Fibroblast of lung (primary cell): ENCODE results near the gene FAM13A. TPM values are rescaled to one million over a fixed set of nuclear protein-coding genes. Genes with fewer than 3 reads are reported as not detected.
A peak's percentile ranks its signal among the peaks of the same experiment; 100 is the strongest.

Source experiments
- DNase-seq, 2 donors: peaks; one replicate each; pipeline versions ENCODE4 v3.0.0 to v3.0.0-alpha.2; 2010; ENCODE audit warnings: low read depth in 2 of 2
- H2AFZ ChIP-seq: 2 replicates; pipeline ENCODE4 v1.5.1; 2012; ENCODE audit warnings: low read length, control low read depth, inconsistent platforms
- H3K27ac ChIP-seq: 2 replicates; pipeline ENCODE4 v1.5.1; 2011; ENCODE audit warnings: low read length, control low read depth; ENCODE audit not compliant: insufficient read depth
- H3K27me3 ChIP-seq: 2 replicates; pipeline ENCODE4 v1.5.1; 2011; ENCODE audit warnings: mild to moderate bottlenecking, low read length; ENCODE audit not compliant: control insufficient read depth, insufficient read depth
- H3K36me3 ChIP-seq: 2 replicates; pipeline ENCODE4 v1.5.1; 2011; ENCODE audit warnings: low read length; ENCODE audit not compliant: control insufficient read depth, insufficient read depth
- H3K4me1 ChIP-seq: 2 replicates; pipeline ENCODE4 v1.5.1; 2011; ENCODE audit warnings: low read length; ENCODE audit not compliant: control insufficient read depth, insufficient read depth; ENCODE audit errors: extremely low read depth
- H3K4me2 ChIP-seq: 2 replicates; pipeline ENCODE4 v1.5.1; 2011; ENCODE audit warnings: low read length, control low read depth; ENCODE audit not compliant: insufficient read depth; ENCODE audit errors: extremely low read depth
- H3K4me3 ChIP-seq, 4 experiments: fragments of 200-600 bp in 1 of 4; sonication (generic) in 1 of 4; replicated peaks in 1 of 4; 2 replicates each; pipeline ENCODE4 v1.5.1; 2011 to 2016; ENCODE audit warnings: low read length in 4 of 4, low read depth in 3 of 4, mild to moderate bottlenecking in 3 of 4, control low read depth in 2 of 4, inconsistent platforms in 1 of 4, mixed read lengths in 1 of 4; ENCODE audit not compliant: insufficient read depth in 1 of 4; ENCODE audit errors: control extremely low read depth in 1 of 4
- H3K79me2 ChIP-seq: 2 replicates; pipeline ENCODE4 v1.5.1; 2012; ENCODE audit warnings: mild to moderate bottlenecking, low read length, inconsistent platforms; ENCODE audit not compliant: control insufficient read depth, insufficient read depth
- H3K9ac ChIP-seq: 2 replicates; pipeline ENCODE4 v1.5.1; 2011; ENCODE audit warnings: mild to moderate bottlenecking, low read length, control low read depth; ENCODE audit not compliant: insufficient read depth
- H3K9me3 ChIP-seq: 2 replicates; pipeline ENCODE4 v1.5.1; 2012; ENCODE audit warnings: low read depth, low read length; ENCODE audit not compliant: control insufficient read depth, insufficient read depth
- H4K20me1 ChIP-seq: 2 replicates; pipeline ENCODE4 v1.5.1; 2011; ENCODE audit warnings: low read length; ENCODE audit not compliant: control insufficient read depth, insufficient read depth; ENCODE audit errors: extremely low read depth
- CTCF ChIP-seq, 2 donors: IDR thresholded peaks in 1 of 2; conservative IDR thresholded peaks in 1 of 2; 1 replicate in 1 of 2; 2 replicates in 1 of 2; pipeline ENCODE4 v1.5.1; 2011 to 2012; ENCODE audit warnings: low read length in 2 of 2, control low read depth in 1 of 2, inconsistent platforms in 1 of 2, low read depth in 1 of 2, mild to moderate bottlenecking in 1 of 2
- EZH2 ChIP-seq: IDR thresholded peaks from 2 replicates; pipeline ENCODE4 v1.5.1; 2012; ENCODE audit warnings: low read length, control low read depth, mild to moderate bottlenecking; ENCODE audit errors: missing control alignments
- polyA minus RNA-seq: library from RNA; depleted of rRNA, polyadenylated mRNA; stranded (reverse); fragments of >200 nt; gene quantifications from 2 replicates; pipeline ENCODE4 v1.2.3, GENCODE V29; 2011; ENCODE audit warnings: low replicate concordance
- polyA plus RNA-seq, 2 donors: library from polyadenylated mRNA; depleted of rRNA in 1 of 2; stranded (reverse) in 1 of 2; unstranded in 1 of 2; fragments of >200 nt; gene quantifications; 2 replicates each; pipeline ENCODE4 v1.2.1, GENCODE V29; 2011 to 2012; ENCODE audit warnings: missing spikeins in 1 of 2
- total RNA-seq: library from RNA; depleted of rRNA; stranded (reverse); fragments of >200 nt; gene quantifications from 2 replicates; pipeline ENCODE4 v1.2.1, GENCODE V29; 2014

FAM13A gene
- total RNA-seq (21.1 and 23.9 TPM in 2 replicates), polyA plus RNA-seq (14.3 and 14.8 TPM in 2 replicates), polyA minus RNA-seq (10.3 and 15.5 TPM in 2 replicates)
- 7.4 and 8.4 TPM in 2 replicates for polyA plus RNA-seq (2012)

- Histone ChIP-seq H3K4me2 (peak within 1 kb of the TSS; percentile 79), H3K36me3 (no peaks in the 10 kb centered on the region), H4K20me1 (no peaks in the 10 kb centered on the region), H2AFZ (peak within 1 kb of the TSS; percentile 80), H3K4me1 (no peaks in the 10 kb centered on the region), H3K9me3 (no peaks in the 10 kb centered on the region), H3K4me3 (peak within 1 kb of the TSS; percentile 51 to 97 (median 60)), H3K79me2 (peaks cover 12% of the 10 kb centered on the region), H3K27me3 (no peaks in the 10 kb centered on the region), H3K27ac (peak within 1 kb of the TSS; percentile 21), H3K9ac (peak within 1 kb of the TSS; percentile 28)
- TF ChIP-seq EZH2, result no peak
- TF ChIP-seq CTCF (conservative IDR thresholded peaks at IDR 0.05 in 1 of 2, IDR thresholded peaks at IDR 0.05 in 1 of 2; ENCODE audit: low read depth in 1 of 2, low read length in 2 of 2), result no peak
- peak; percentile 98 to 99 for DNase-seq
Measured at GRCh38 chr4:89056953-89057398, at the start of gene FAM13A. Gene FAM13A, minus strand, starts transcription at chr4:89057185. Its CDS starts 221 bp downstream, at chr4:89056964.

GRCh38 chr4:89105726-89106125 lies 48.7 kb upstream of the FAM13A start:
- Histone ChIP-seq H3K27me3 (peaks cover 22% of the 10 kb centered on the region), H3K4me2 (no peak overlapping the region), H3K36me3 (no peaks in the 10 kb centered on the region), H2AFZ (no peak overlapping the region), H3K9ac (no peak overlapping the region), H4K20me1 (no peaks in the 10 kb centered on the region), H3K27ac (no peak overlapping the region), H3K79me2 (no peaks in the 10 kb centered on the region), H3K9me3 (no peaks in the 10 kb centered on the region), H3K4me3 (no peak overlapping the region), H3K4me1 (no peaks in the 10 kb centered on the region)
- DNase-seq, result no peak
- TF ChIP-seq EZH2 (no peak), CTCF (conservative IDR thresholded peaks at IDR 0.05 in 1 of 2, IDR thresholded peaks at IDR 0.05 in 1 of 2; ENCODE audit: low read depth in 1 of 2, low read length in 2 of 2) (no peak)

- Histone ChIP-seq H2AFZ (no peak overlapping the region), H4K20me1 (no peaks in the 10 kb centered on the region), H3K27me3 (peaks cover 4% of the 10 kb centered on the region), H3K4me3 (no peak overlapping the region), H3K4me2 (no peak overlapping the region), H3K36me3 (no peaks in the 10 kb centered on the region), H3K79me2 (no peaks in the 10 kb centered on the region), H3K27ac (no peak overlapping the region), H3K9me3 (no peaks in the 10 kb centered on the region), H3K9ac (no peak overlapping the region), H3K4me1 (no peaks in the 10 kb centered on the region)
- no peak for TF ChIP-seq CTCF (conservative IDR thresholded peaks at IDR 0.05 in 1 of 2, IDR thresholded peaks at IDR 0.05 in 1 of 2; ENCODE audit: low read depth in 1 of 2, low read length in 2 of 2)
- TF ChIP-seq EZH2, result no peak
- no peak for DNase-seq
Measured at GRCh38 chr4:89101256-89102161, 44.5 kb upstream of the FAM13A start.
